IPS DF 19.7 (cell line): ENCODE results near the gene ST3GAL3.

Experiments
- DNase-seq: peaks from one replicate; pipeline ENCODE4 v3.0.0-alpha.2; 2013; ENCODE audit warnings: low read depth, low spot score

The ST3GAL3 gene

DNA sequence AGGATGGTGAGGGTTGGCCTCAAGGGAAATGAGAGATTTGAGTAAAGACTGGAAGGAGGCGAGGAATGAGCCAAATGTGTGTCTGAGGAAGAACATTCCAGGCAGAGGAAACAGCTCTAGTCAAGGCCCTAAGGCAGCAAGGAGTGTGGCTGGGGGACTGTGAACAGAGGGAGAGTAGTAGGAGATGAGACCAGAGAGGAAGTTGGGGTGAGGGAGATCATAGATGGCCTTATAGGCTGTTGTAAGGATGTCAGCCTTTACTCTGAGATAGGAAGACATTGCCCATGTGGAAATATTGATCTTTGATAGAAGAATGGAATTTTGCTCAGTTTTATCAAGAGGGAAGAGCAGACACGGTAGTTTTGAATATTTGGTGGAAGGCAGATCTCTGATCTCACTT is 171.1 kb downstream of the ST3GAL3 start:
- DNase-seq, result no peak

DNA sequence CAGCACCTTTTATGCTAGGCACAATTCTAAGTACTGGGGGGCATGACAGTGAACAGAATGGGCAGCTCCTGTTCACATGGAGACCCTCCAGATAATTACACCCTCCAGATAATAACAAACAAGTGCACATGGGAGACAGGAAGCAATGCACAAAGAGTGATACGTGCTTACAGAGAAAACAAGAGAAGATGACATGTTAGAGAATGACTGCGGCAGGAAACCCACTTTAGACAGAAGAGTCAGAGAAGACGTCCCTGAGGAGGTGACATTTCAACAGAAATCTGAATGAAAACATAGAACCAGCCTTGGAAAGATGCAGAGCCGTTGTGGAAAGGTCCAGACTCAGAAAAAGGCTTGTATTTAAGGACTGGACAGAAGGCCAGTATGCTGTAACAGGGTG is 171.5 kb downstream of the ST3GAL3 start:
- DNase-seq, result no peak

GRCh38 chr1:43879414-43879813 is 172.1 kb downstream of the ST3GAL3 start:
- DNase-seq, result no peak

DNA sequence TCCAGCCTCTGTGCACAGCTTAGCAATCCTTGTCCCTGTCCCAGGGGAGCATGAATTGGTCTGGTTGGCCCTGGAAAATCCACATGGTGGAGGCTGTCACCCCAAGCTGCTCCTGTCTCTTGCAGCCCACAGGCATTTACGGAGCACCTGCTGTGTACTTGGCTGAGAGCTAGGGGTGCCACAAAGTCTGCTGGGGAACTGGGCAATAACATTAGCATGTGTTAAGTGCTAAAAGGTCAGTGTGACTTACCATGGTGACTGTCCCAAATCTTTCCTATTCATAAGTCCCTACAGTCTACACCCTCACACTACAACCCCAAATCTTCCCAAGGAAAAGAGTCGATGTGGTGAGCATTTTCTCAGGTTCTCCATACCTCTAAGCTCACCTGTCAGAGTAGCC is 172.7 kb downstream of the ST3GAL3 start:
- no peak for DNase-seq

DNA sequence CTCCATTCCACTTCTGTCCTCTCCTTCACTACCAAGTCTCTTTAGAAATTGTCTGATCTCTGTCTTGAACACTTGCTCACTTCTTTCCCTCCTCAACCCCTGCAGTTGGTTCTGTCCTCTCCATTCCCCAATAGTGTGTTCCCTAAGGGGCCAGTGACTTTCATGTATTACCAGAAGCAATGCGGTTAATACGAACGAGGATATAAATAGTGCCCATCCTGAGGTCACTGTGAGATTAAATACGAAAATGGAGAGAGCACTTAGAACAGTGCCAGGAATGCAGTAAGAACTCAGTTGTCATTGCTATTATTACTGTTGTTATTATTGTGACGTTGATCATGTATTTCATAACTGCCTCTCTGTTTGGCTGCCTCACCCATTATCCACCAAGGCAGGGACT is 173.3 kb downstream of the ST3GAL3 start:
- DNase-seq, result no peak

GRCh38 chr1:43881415-43881814 is 174.1 kb downstream of the ST3GAL3 start:
- no peak for DNase-seq

GRCh38 chr1:43882763-43883162 is 175.4 kb downstream of the ST3GAL3 start:
- no peak for DNase-seq

DNA sequence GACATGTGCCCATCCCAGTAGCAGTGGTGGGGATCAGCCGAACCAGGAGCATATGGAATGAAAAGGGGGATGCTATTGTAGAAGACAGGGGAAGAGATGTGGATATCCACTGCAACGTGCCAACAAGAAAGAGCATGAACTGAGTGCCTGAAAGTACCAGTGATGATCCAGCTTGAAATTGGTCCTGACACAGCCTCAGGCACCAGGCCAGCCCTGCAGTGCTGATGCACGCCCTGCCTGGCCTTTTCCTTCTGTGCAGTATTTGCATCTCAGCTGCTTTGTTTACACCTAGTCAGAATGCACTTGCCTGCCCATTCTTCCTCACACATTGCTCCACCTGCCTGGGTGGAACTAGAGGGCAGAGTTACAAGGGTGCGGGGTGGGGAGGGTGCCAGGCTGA is 176.0 kb downstream of the ST3GAL3 start:
- DNase-seq, result no peak

GRCh38 chr1:43885279-43885801 is 178.0 kb downstream of the ST3GAL3 start:
- peak; percentile 45 for DNase-seq

GRCh38 chr1:43887748-43888147 is 180.4 kb downstream of the ST3GAL3 start:
- no peak for DNase-seq

DNA sequence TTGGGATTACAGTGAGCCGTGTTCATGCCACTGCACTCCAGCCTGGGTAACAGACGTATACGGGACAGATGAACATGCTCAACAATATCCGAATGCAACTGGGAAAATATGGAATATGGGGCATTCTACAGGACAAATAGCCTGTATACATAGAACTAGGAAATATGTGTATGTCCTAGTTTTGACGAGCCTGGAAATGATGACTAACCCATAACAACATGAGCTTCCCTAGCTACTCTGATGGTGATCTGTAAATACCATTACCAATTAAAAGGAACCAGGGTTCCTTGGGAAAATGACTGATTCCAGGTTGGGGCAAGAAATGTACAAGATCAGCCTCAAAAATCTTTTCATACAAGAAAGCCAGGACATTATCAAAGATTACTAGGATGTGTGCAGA is 183.5 kb downstream of the ST3GAL3 start:
- no peak for DNase-seq

- no peak for DNase-seq
These were observed 185.7 kb downstream of the ST3GAL3 start for GRCh38 chr1:43893006-43893405.

DNA sequence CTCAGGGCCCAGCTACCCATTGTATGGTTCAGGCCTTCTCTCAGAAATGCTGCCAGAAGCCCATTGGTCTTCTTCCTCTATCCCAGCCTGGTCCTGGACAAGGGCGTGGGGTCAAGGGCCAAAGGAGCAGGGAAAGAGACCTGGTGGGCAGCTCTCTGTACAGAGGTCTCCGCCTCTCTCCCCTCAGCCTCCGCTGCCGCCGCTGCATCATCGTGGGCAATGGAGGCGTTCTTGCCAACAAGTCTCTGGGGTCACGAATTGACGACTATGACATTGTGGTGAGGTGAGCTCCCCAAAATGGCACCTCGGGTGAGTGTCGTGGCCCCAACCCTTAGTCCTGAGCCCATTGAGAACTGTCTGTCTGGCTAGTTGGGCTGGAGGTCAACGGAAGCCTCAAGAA is 191.6 kb downstream of the ST3GAL3 start:
- no peak for DNase-seq

DNA sequence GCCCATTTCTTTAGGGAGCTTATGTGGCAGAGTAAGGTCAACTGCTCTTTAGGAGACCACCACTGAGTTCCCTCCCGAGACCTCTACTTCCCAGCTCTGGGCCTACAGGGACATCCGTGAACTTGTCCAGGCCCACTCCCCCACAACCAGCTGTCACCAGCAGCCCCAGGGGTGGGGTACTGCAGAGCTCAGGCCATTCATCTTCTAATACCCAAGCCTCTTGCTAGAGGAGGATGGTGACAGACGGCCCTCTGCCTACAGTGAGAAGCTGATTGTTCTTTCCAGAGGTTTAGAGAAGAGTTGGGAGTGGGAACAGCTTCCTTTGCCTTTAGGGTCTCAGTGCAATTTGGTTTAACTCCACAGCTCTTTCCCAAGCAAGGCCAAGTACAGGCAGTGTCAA is 193.1 kb downstream of the ST3GAL3 start:
- DNase-seq, result no peak

- no peak for DNase-seq
These were observed 194.0 kb downstream of the ST3GAL3 start for GRCh38 chr1:43901196-43901961.

GRCh38 chr1:43902058-43902831 is 194.9 kb downstream of the ST3GAL3 start:
- DNase-seq, result no peak

GRCh38 chr1:43904660-43905551 is 197.6 kb downstream of the ST3GAL3 start:
- no peak for DNase-seq

GRCh38 chr1:43908226-43908625 is 200.9 kb downstream of the ST3GAL3 start:
- DNase-seq, result no peak

DNA sequence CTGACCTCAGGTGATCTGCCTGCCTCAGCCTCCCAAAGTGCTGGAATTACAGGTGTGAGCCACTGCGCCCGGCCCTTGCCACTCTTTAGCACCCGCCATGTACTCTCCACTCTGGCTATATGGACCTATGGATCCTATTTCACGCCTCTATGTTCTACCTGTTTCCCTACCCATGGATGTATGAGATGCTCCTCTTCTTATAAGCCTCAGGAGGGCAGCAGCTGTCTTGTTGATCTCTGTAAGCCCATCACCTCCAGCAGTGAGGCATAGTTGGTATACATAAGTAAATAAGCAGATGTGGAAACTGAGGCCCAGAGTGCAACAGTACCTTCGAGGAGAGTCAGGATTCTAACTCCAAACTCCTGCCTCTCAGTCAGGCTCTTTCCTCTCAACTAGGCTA is 201.5 kb downstream of the ST3GAL3 start:
- DNase-seq, result no peak

- no peak for DNase-seq
These were observed 203.0 kb downstream of the ST3GAL3 start for GRCh38 chr1:43910343-43910742.

DNA sequence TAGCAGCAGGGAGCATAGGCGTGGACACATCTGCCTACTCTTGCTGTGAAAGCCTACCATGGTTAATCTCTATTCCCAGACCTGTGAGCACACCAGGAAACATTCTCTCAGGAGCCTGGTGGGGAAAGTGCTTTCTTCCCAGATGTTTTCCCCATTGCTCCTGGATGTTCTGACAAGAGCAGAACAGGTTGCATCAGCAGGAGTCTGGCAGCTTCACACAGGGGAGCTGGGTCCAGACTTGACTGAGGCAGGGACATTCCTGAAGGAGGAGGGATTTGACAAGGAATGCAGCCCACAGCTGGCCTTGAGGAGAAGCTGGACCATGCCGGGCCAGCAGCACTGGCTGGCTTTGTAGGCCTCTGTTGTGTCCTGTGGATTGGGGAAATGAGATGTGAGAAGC is 205.3 kb downstream of the ST3GAL3 start:
- no peak for DNase-seq

- no peak for DNase-seq
These were observed 205.7 kb downstream of the ST3GAL3 start for GRCh38 chr1:43913051-43913501.
